ENCODE data around the gene ZNF460. TPM values are rescaled to one million over a fixed set of nuclear protein-coding genes. Genes with fewer than 3 reads are reported as not detected.

The ZNF460 gene
- total and polyA plus RNA-seq, 11 donors = 3.6 to 47.9 (median 31.0) TPM

- peak within 1 kb of the TSS; percentile 79 to 98 (median 89) for H3K4me3 ChIP-seq
- H3K4me1 ChIP-seq = peaks cover 0 to 32% (median 17%) of the 10 kb centered on the region in 12 donors
- H3K9me3 ChIP-seq = no peaks in the 10 kb centered on the region
- peak within 1 kb of the TSS; percentile 76 to 97 (median 90) for H3K27ac ChIP-seq
- intact Hi-C loops (cut with DNase I) = loop anchor here in 9 of 10 donors (1.0 to 10.0 kb wide), 7 partner anchors 37 to 136 kb away; partner anchors contain the start of genes ZNF460 (in 4 of the 9), ZNF264 (in 1 of the 9) and ZNF304 (in 1 of the 9)
- H3K27me3 ChIP-seq = no peaks in the 10 kb centered on the region
- H3K36me3 ChIP-seq = peaks cover 0 to 24% (median 18%) of the 10 kb centered on the region in 9 donors
- 0 to 1% (median 1%) methylated on average over 37 to 61 of the region's 61 CpGs for WGBS, 4 donors
- ATAC-seq = peak; percentile 99 to 100 (median 99)
- peak; percentile 97 to 98 (median 97) for DNase-seq
- TF ChIP-seq POLR2A (IDR thresholded peaks at IDR 0.05) (peak in 1 of 2 donors; percentile 73), CTCF (IDR thresholded peaks at IDR 0.05) (peak in 7 of 12 donors; percentile 7 to 33 (median 16))
These were observed 39.8 kb upstream of the ZNF460 start, which contains the start of gene ZNF805 for GRCh38 chr19:57240311-57241090. Gene ZNF805 (plus strand): TSS chr19:57240632. CDS start chr19:57240892, 260 bp downstream.

- peak overlapping the region; percentile 79 to 98 (median 89) for H3K4me3 ChIP-seq
- peaks cover 0 to 30% (median 23%) of the 10 kb centered on the region in 9 donors for H3K36me3 ChIP-seq
- TF ChIP-seq POLR2A (IDR thresholded peaks at IDR 0.05) = no peak
- no peak for TF ChIP-seq CTCF (IDR thresholded peaks at IDR 0.05)
- H3K4me1 ChIP-seq = peaks cover 0 to 32% (median 17%) of the 10 kb centered on the region in 12 donors
- intact Hi-C loops (cut with DNase I) = loop anchor here in 6 of 10 donors (1.0 to 10.0 kb wide), 6 partner anchors 36 to 136 kb away; partner anchors contain the start of genes ZNF264 (in 1 of the 6), ZNF304 (in 1 of the 6) and ZNF460 (in 1 of the 6)
- H3K27ac ChIP-seq = peak overlapping the region; percentile 76 to 97 (median 90)
- no peak for DNase-seq
- H3K9me3 ChIP-seq = no peaks in the 10 kb centered on the region
- 11 to 12% (median 12%) methylated on average over 7 of the region's 7 CpGs for WGBS, 4 donors
- H3K27me3 ChIP-seq = no peaks in the 10 kb centered on the region
- no peak for ATAC-seq
These were observed 39.1 kb upstream of the ZNF460 start for GRCh38 chr19:57241176-57241575.

DNA sequence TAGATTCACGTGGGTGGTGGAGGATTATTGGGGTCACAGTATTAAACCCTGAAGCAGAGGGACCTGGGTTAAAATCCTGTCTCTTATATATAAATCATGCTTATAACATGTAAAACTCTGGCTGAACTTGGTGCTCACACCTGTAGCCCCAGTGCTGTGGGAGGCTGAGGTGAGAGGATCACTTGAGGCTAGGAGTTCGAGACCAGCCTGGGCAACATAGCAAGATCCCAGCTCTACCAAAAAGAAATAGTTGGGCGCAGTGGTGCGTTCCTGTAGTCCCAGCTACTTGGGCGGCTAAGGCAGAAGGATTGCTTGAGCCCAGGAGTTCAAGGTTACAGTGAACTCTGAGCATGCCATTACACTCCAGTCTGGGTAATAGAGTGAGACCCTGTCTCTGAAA is 37.5 kb upstream of the ZNF460 start:
- intact Hi-C loops (cut with DNase I) = loop anchor here in 6 of 10 donors (5.0 to 10.0 kb wide), 5 partner anchors 34 to 138 kb away; partner anchors contain the start of genes ZNF264 (in 1 of the 6), ZNF304 (in 1 of the 6) and ZNF460 (in 1 of the 6)
- H3K9me3 ChIP-seq = no peaks in the 10 kb centered on the region
- H3K27me3 ChIP-seq = no peaks in the 10 kb centered on the region
- DNase-seq (no peak), ATAC-seq (no peak)
- TF ChIP-seq POLR2A (IDR thresholded peaks at IDR 0.05) (no peak), CTCF (IDR thresholded peaks at IDR 0.05) (no peak)
- WGBS, 4 donors = 85 to 98% (median 93%) methylated on average over 5 of the region's 5 CpGs
- no peak overlapping the region for H3K4me3 ChIP-seq
- H3K4me1 ChIP-seq = peaks cover 0 to 32% (median 17%) of the 10 kb centered on the region in 12 donors
- no peak overlapping the region for H3K27ac ChIP-seq
- peaks cover 0 to 47% (median 38%) of the 10 kb centered on the region in 9 donors for H3K36me3 ChIP-seq

GRCh38 chr19:57244513-57244912 is 35.8 kb upstream of the ZNF460 start:
- Histone ChIP-seq H3K27ac (no peak overlapping the region), H3K27me3 (no peaks in the 10 kb centered on the region), H3K9me3 (no peaks in the 10 kb centered on the region), H3K4me1 (peaks cover 0 to 32% (median 17%) of the 10 kb centered on the region in 12 donors), H3K36me3 (peaks cover 0 to 63% (median 54%) of the 10 kb centered on the region in 9 donors), H3K4me3 (no peak overlapping the region)
- no peak for DNase-seq
- TF ChIP-seq POLR2A (IDR thresholded peaks at IDR 0.05) (no peak), CTCF (IDR thresholded peaks at IDR 0.05) (no peak)
- ATAC-seq = no peak
- 78 to 92% (median 87%) methylated on average over 5 of the region's 5 CpGs for WGBS, 4 donors
- intact Hi-C loops (cut with DNase I) = loop anchor here in 6 of 10 donors (5.0 to 10.0 kb wide), 5 partner anchors 33 to 140 kb away; partner anchors contain the start of genes ZNF264 (in 1 of the 6), ZNF304 (in 1 of the 6) and ZNF460 (in 1 of the 6)

Measured in heart left ventricle (tissue), 16 donors.